Endothelial cell of umbilical vein (primary cell): ENCODE measurements around the gene RASAL2. TPM values are rescaled to one million over a fixed set of nuclear protein-coding genes. Genes with fewer than 3 reads are reported as not detected.

ENCODE experiments used
- BruUV-seq: library from RNA; stranded (reverse); fragments of 400-500 nt; replicated peaks from 2 replicates; lab custom pipeline; 2021; lab: Mats Ljungman, UMichigan
- CTCF ChIA-PET: fragments of 300-600, 350-600 bp; sonication (Branson Sonifier 250); formaldehyde crosslinking; loops from one replicate; lab custom pipeline; 2021; ENCODE audit warnings: antibody characterized with exemption, inconsistent platforms; lab: Charles Lee
- POLR2A ChIA-PET: fragments of 300-600, 350-600 bp; sonication (Branson Sonifier 250); formaldehyde crosslinking; loops from one replicate; lab custom pipeline; 2021; ENCODE audit warnings: antibody characterized with exemption, inconsistent platforms; lab: Charles Lee
- DNase-seq: peaks from one replicate; pipeline ENCODE4 v3.0.0-alpha.2; 2011; ENCODE audit warnings: low read depth, low spot score
- FAIRE-seq: peaks from 2 replicates; lab custom pipeline; 2011; peaks lifted over from hg19 to GRCh38; lab: Jason Lieb, UNC
- H2AFZ ChIP-seq: 2 replicates; pipeline ENCODE4 v1.6.0; 2012; ENCODE audit warnings: low read depth, low read length, control low read depth, inconsistent platforms
- H3K27ac ChIP-seq: 2 replicates; pipeline ENCODE4 v1.5.1; 2011; ENCODE audit warnings: low read depth, mild to moderate bottlenecking, control low read depth, low read length, moderate library complexity; ENCODE audit not compliant: insufficient read depth
- H3K27me3 ChIP-seq, 2 experiments: 2 replicates each; pipeline versions ENCODE4 v1.6.0 to v1.6.1; 2011; ENCODE audit warnings: low read length in 2 of 2, mixed read lengths in 1 of 2; ENCODE audit not compliant: control insufficient read depth in 2 of 2, insufficient read depth in 2 of 2
- H3K36me3 ChIP-seq, 2 experiments: 2 replicates in 1 of 2; 3 replicates in 1 of 2; pipeline ENCODE4 v1.5.1; 2011; ENCODE audit warnings: low read length in 2 of 2, mild to moderate bottlenecking in 1 of 2, moderate library complexity in 1 of 2; ENCODE audit not compliant: control insufficient read depth in 2 of 2, insufficient read depth in 2 of 2; ENCODE audit errors: extremely low read depth in 1 of 2
- H3K4me1 ChIP-seq: 3 replicates; pipeline ENCODE4 v1.5.1; 2011; ENCODE audit warnings: mild to moderate bottlenecking, low read length; ENCODE audit not compliant: control insufficient read depth, insufficient read depth; ENCODE audit errors: extremely low read depth
- H3K4me2 ChIP-seq: 2 replicates; pipeline ENCODE4 v1.6.1; 2011; ENCODE audit warnings: low read length, control low read depth, mixed read lengths; ENCODE audit not compliant: insufficient read depth
- H3K4me3 ChIP-seq, 3 experiments: fragments of 200-600 bp in 1 of 3; sonication (generic), shearing (Covaris generic) in 1 of 3; replicated peaks in 1 of 3; 2 replicates each; pipeline ENCODE4 v1.5.1; 2011 to 2016; ENCODE audit warnings: control low read depth in 3 of 3, low read length in 3 of 3, mild to moderate bottlenecking in 2 of 3, inconsistent platforms in 1 of 3, low read depth in 1 of 3, moderate library complexity in 1 of 3; ENCODE audit not compliant: insufficient read depth in 1 of 3
- H3K79me2 ChIP-seq: 2 replicates; pipeline ENCODE4 v1.6.0; 2012; ENCODE audit warnings: low read length, inconsistent platforms; ENCODE audit not compliant: control insufficient read depth, insufficient read depth
- H3K9ac ChIP-seq: replicated peaks from 2 replicates; pipeline ENCODE3; 2011; ENCODE audit warnings: low read length, control low read depth; ENCODE audit not compliant: insufficient read depth; ENCODE audit errors: extremely low read depth
- H3K9me1 ChIP-seq: replicated peaks from 3 replicates; pipeline ENCODE4 v1.6.0; 2011; ENCODE audit warnings: mild to moderate bottlenecking, low read length; ENCODE audit not compliant: control insufficient read depth, insufficient read depth; ENCODE audit errors: extremely low read depth
- H3K9me3 ChIP-seq: replicated peaks from 2 replicates; pipeline ENCODE4 v1.5.1; 2012; ENCODE audit warnings: low read length, inconsistent platforms; ENCODE audit not compliant: control insufficient read depth, insufficient read depth
- H4K20me1 ChIP-seq: replicated peaks from 2 replicates; pipeline ENCODE3; 2011; ENCODE audit warnings: mild to moderate bottlenecking, low read length; ENCODE audit not compliant: control insufficient read depth, insufficient read depth; ENCODE audit errors: extremely low read depth
- CTCF ChIP-seq, 2 donors: IDR thresholded peaks; 1 replicate in 1 of 2; 2 replicates in 1 of 2; pipeline ENCODE4 v1.5.1; 2011; ENCODE audit warnings: low read length in 2 of 2, mild to moderate bottlenecking in 2 of 2, moderate library complexity in 2 of 2, control low read depth in 1 of 2, inconsistent platforms in 1 of 2, low read depth in 1 of 2; ENCODE audit not compliant: insufficient read depth in 1 of 2; ENCODE audit errors: extremely low read depth in 1 of 2
- FOS ChIP-seq: IDR thresholded peaks from 2 replicates; pipeline ENCODE4 v1.6.1; 2011; ENCODE audit warnings: mild to moderate bottlenecking, low read length, moderate library complexity, borderline replicate concordance; ENCODE audit not compliant: insufficient read depth
- JUN ChIP-seq: IDR thresholded peaks from 2 replicates; pipeline ENCODE4 v1.6.1; 2011; ENCODE audit warnings: borderline replicate concordance, low read depth; ENCODE audit not compliant: insufficient read length, insufficient read depth
- MYC ChIP-seq: IDR thresholded peaks from one replicate; pipeline ENCODE4 v1.6.1; 2011; ENCODE audit warnings: mild to moderate bottlenecking, low read depth, low read length
- POLR2A ChIP-seq: IDR thresholded peaks from 2 replicates; pipeline ENCODE4 v1.6.1; 2012; ENCODE audit warnings: low read depth, mild to moderate bottlenecking, control low read depth, low read length
- POLR2AphosphoS5 ChIP-seq: IDR thresholded peaks from 2 replicates; pipeline ENCODE4 v1.6.1; 2012; ENCODE audit warnings: low read depth, mild to moderate bottlenecking, control low read depth, low read length, moderate library complexity; ENCODE audit not compliant: insufficient read depth
- dilution Hi-C: fragments of 300-500 bp; cut with MboI; formaldehyde crosslinking; loops from one replicate; pipeline ENCODE4 v1.15.0; 2019; ENCODE audit warnings: low sequenced_read_pairs; ENCODE audit not compliant: extremely low pct_ligation_motif_present
- intact Hi-C: fragments of 100-400 bp; cut with micrococcal nuclease; formaldehyde crosslinking; loops from one replicate; pipeline ENCODE4 v1.10.0; 2022
- polyA plus RNA-seq, 4 experiments: library from polyadenylated mRNA; depleted of rRNA in 3 of 4; stranded (reverse) in 3 of 4; unstranded in 1 of 4; fragments of >200 nt; gene quantifications; 2 replicates each; pipeline versions ENCODE4 v1.2.1 to v1.2.3, GENCODE V29; 2011 to 2012; ENCODE audit warnings: missing spikeins in 1 of 4
- total RNA-seq: library from RNA; stranded (reverse); gene quantifications from 2 replicates; pipeline ENCODE4 v1.2.3, GENCODE V29; 2021

RASAL2 gene
- total and polyA plus RNA-seq, 2 donors (not counting 3 experiments of a cell fraction or from before 2014, with no cell fraction given): 12.5 to 15.5 TPM

DNA sequence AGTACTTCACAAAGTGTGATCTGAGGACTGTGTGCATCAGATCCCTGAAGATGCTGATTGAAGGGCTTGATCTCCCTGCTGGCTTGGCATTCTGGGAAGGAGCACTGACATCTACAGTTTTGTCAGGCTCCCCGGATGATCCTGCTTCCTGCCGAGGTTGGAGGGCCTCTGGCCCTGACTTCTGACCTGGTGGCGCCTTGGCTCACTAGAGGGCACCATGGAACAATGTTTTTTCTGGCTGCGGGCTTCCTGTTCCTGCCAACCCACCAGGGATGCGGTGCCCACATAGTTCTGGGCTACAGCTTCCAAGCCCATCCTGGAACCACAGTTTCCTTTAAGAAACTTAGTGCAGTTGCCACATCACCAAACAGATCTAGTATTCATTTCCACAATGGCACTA is 38.8 kb upstream of the RASAL2 start:
- Histone ChIP-seq H2AFZ (peak overlapping the region; percentile 10), H3K9me3 (no peaks in the 10 kb centered on the region), H3K27me3 (no peaks in the 10 kb centered on the region), H3K79me2 (no peaks in the 10 kb centered on the region), H3K9me1 (no peaks in the 10 kb centered on the region), H3K27ac (no peak overlapping the region), H3K36me3 (no peaks in the 10 kb centered on the region), H3K4me2 (no peak overlapping the region), H3K4me3 (no peak overlapping the region), H3K9ac (no peak overlapping the region), H4K20me1 (no peaks in the 10 kb centered on the region), H3K4me1 (peaks cover 48% of the 10 kb centered on the region)
- ChIA-PET POLR2A (no interaction called here), CTCF (interaction anchor here (1.6 kb wide), 1 partner anchor 24 kb away, joined by 9 read pairs; no protein-coding TSS in a partner anchor)
- no TSS peak for BruUV-seq
- dilution Hi-C loops (no loop called here), intact Hi-C loops (no loop called here)
- FAIRE-seq (no peak), DNase-seq (no peak)
- no peak for TF ChIP-seq MYC
- no peak for TF ChIP-seq POLR2AphosphoS5
- TF ChIP-seq JUN: no peak
- TF ChIP-seq FOS: no peak

DNA sequence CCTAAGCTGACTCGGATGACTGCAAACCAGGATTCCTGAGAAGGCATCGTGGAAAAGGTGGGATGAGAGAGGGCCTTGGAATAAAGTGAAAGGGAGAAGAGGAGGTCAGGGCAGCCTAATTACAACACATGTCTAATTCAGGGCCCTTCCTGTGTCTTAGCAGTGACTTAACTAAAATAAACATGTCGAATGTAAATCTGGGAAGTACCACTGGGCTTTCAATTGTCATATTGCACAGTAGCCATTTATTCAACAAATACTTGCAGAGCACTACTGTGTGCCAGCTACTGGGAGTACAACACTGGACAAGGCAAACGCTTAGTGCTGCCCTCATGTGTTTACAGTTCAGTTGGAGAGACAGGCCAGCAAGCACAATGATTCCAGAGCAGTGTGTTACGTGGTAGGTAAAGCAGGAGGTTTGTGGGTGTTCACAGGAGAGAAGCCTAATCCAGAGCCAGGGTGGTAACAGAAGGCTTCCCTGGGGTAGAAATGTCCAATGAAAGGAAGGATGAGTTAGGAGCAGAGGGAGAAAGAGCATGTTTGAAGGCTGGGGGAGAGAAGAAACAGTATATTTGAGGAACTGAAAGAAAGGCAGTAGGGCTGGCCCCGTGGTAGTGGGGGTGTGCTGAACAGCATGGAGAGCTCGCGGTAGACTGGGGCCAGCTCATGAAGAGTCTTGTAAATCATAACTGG is 38.0 kb upstream of the RASAL2 start:
- no peak for TF ChIP-seq POLR2A
- TF ChIP-seq CTCF (IDR thresholded peaks at IDR 0.05; ENCODE audit: extremely low read depth in 1 of 2, insufficient read depth in 1 of 2, low read depth in 1 of 2, low read length in 2 of 2): no peak
- dilution Hi-C loops: no loop called here
- peak; percentile 42 for FAIRE-seq

More for the DNA sequence above, 38.0 kb upstream of the RASAL2 start:
- POLR2A ChIA-PET: no interaction called here
- intact Hi-C loops: no loop called here
- Histone ChIP-seq H3K9ac (no peak overlapping the region), H3K9me3 (no peaks in the 10 kb centered on the region), H3K4me1 (peaks cover 43% of the 10 kb centered on the region), H3K36me3 (no peaks in the 10 kb centered on the region), H3K79me2 (no peaks in the 10 kb centered on the region), H3K27ac (no peak overlapping the region), H3K9me1 (no peaks in the 10 kb centered on the region), H4K20me1 (no peaks in the 10 kb centered on the region), H3K4me3 (no peak overlapping the region), H2AFZ (peak overlapping the region; percentile 4), H3K27me3 (no peaks in the 10 kb centered on the region), H3K4me2 (no peak overlapping the region)
- CTCF ChIA-PET: interaction anchor here (1.6 kb wide), 1 partner anchor 24 kb away, joined by 9 read pairs; no protein-coding TSS in a partner anchor
- no TSS peak for BruUV-seq
- DNase-seq: no peak
